Activated T-cell treated with anti-CD3 and anti-CD28 coated beads for 1 hour (primary cell): ENCODE data around the gene CERK.

ENCODE experiments used
- DNase-seq: peaks from one replicate; pipeline ENCODE4 v3.0.0-alpha.2; 2020; ENCODE audit warnings: low read depth

Gene CERK

GRCh38 chr22:46699091-46699490 lies 39.0 kb downstream of the CERK start:
- DNase-seq, result no peak

- DNase-seq, result no peak
These were observed 40.1 kb downstream of the CERK start for GRCh38 chr22:46697811-46698515.

DNA sequence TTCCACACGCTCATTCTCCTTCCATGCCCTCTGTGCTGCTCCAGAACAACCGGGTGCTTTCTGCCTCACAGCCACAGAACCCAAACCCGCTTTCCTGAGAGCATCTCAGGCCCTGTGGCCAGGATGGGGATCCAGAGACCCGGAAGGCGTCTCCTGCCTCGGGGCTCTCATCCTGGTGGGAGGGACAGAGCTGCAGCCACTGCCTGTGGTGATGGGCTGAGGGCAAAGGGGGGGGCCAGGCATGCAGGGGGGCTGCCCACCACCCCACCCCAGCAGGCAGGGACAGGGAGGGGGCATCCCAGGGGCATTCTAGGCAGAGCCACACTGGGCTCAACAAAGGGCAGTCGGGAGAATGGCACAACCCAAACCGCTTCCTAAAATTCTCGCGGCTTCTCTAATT lies 41.4 kb downstream of the CERK start:
- DNase-seq, result no peak

DNA sequence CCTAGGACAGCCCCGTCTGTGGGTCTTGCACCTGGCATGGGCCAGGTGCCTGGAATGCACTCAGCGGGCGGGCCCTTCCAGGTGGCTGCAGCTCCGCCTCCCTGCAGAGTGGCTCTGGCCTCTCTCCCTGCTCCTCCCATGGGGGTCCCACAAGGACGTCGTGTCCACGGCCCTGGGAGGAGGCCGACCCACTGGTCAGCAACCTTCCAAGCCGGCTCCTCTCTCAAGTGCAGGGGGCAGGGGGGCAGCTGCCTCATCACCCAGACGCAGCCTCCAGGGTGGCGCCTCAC lies 41.9 kb downstream of the CERK start:
- DNase-seq, result no peak

- no peak for DNase-seq
These were observed 42.5 kb downstream of the CERK start for GRCh38 chr22:46695346-46696228.

GRCh38 chr22:46694416-46695170 lies 43.5 kb downstream of the CERK start:
- DNase-seq, result no peak

DNA sequence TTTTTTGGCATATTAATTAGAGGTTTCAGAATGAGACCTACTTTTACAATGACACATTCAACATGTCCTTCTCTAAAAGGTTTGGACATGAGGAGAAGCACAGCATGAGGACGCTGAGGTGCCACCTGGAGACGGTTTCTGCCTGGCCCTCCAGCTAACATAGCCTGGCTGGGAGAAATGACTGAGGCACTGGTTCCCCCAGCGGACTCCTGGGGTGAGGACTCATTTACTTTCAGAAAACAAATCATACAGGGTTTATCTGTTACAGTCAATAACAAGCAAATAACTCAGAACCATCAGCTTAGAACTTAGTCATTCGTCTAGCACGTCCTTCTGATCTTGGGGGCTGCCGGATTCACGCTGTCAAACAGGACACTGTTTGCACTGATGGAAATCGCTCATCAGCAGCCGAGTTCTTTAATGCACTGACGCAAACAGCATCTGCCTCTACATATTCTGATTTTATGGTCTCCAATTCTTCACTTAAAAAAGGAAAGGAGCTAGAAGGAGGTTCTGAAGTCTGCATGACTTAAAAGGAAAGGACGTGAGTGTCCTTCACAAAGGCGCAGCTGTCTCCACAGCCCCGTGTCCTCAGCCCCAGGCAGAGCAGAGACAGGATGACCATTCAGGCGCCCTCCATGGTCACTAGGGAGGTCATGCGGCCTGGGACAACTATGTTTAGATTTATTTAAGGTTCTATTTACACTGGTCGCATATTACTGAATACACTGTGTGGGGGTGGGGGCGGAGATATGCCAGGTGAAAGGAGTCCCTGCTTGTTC lies 44.2 kb downstream of the CERK start:
- DNase-seq, result no peak

DNA sequence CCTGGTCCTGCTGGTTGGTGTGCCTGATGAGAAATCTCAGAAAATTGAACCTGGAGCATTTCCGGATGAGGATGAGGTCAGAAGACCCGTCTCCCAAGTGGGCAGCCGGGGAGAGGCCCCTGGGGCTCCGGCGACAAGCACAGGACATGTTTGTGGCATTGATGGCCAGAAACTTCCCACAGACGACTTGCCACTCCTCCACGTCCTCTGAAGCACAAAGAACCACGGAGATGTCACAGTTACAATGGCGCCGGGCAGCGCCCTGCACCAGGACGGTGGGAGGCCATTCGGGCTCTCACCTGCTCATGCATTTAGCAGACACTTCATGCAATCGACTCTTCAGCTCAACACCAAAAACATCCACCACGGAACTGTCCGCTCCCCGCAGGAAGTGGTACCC lies 46.5 kb downstream of the CERK start:
- no peak for DNase-seq

DNA sequence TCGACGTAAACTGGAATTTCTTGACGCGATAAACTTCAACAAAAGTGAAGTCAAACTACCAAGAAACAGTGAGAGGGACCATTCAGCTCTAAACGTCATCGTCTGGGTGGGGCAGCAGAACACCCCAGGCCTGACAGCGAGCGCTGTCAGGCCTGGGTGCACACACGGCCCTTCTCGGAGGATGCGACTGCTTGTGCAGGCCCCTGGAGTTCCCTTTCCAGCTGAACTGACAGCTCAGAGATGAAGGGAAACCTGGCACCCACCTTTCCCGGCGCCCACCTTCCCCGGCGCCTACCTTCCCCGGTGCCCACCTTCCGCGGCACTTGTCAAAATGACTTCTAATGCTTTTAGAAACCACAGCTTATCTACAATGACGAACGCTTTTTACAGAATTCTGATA lies 47.9 kb downstream of the CERK start:
- DNase-seq, result no peak

DNA sequence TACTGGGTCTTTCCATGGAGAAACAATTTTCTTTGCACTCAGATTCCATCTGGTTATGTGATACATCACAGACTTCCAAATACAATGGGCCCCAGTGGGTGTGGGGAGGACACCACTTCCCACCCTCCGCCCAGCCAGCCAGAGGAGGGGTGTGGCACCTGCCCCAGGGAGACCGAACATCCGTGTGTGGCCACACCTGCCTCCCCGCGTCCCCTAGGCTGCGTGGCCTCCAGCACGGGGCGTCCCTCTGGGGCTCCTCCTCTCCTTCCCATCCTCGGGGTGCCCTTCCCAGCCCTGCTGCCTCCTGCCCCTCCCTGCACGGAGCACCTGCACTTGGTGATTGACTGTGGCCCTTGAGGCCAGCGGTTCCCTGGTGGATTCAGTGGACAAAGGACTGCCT lies 49.1 kb downstream of the CERK start:
- DNase-seq, result no peak

DNA sequence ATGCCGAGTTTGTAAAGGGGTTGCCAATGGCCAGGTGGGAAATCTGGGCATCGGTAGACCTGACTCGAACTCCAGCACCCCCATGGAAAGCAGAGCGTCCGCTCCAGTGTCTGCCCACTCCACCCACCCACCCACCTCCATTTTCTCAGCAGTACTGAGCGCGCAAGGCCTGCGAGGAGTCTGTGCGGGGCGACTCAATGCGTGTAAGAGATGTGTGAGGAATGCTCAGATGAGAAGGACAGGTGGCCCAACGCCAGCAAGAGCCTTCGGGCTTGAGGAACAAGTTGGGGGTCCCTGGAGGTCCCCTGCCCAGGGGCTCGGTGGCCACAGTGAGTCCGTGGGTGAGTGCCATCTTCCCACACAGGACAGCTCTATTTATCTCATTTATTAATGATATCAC lies 50.6 kb downstream of the CERK start:
- no peak for DNase-seq

DNA sequence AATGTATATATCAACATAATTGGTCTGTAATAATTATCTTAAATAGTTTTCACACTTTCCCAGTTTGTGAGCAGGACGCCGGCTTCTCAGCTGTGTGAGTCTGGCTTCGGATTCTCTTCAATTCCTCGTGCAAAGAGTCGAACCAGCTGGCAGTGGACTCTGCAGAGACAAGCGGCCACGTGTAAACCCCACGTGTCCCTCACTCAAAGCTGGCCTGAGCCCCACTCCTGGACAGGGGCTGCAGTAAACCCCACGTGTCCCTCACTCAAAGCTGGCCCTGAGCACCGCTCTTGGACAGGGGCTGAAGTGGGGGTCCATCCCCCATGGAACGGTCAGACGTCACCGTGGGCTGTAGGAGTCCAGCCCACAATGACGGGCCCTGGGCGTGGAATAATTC lies 51.0 kb downstream of the CERK start:
- no peak for DNase-seq

DNA sequence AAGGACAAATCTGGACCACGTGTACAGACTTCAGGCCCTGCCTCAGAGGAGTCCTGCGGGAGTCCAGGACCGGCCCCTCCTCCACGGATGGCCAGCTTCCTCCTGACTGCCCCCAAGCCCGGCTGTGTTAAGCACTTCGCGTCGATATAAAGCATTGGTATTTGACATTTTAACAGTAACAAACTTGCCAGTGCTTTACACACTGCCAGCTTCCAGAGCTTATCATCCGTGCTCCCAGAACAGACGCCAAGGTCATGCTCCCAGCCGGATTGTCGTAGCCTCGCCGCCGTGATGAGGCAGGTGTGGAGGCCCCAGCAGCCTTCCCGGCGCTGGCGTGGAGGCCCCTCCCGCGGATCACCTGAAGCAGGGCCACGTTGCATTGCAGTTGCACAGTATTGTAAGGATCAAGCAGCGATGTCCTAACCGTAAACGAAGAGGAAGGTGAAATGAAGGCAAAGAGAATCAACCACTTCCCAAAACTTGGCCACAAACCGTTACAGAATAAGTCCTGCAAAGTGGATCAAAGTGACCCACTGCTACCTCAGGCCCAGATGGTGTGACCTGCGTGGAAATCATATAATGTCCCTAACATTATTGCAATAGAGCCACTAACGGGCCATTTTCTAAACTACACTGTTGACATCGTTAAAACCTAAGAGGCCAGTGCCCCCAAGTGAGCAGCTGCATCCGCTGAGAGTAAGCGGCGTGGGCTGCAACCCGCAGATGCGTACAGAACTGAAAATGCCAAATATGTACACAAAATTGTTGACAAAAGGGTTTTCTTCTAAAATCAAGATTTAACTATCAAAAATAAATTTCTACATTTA lies 51.6 kb downstream of the CERK start:
- no peak for DNase-seq

DNA sequence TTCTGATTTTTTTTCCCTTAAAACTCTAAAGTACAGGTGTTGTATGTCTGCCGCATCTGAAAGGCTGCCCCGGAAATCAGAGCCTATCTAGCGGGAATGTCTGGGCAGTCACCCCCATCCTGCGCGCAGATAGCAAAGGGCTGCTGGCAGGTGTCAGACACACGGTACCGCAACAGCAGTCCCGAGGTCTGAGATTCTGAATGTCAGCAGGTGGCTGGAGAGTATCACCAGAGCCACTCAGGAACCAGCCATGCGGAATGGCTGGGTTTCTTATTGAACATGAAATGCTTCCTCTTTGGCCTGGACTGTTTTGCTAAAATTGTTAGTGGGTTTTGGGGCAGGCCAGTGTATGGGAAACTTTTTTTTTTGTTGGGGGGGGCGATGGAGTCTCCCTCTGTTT lies 53.3 kb downstream of the CERK start:
- DNase-seq, result no peak

GRCh38 chr22:46682011-46682731 lies 55.9 kb downstream of the CERK start:
- no peak for DNase-seq

GRCh38 chr22:46681010-46681409 lies 57.0 kb downstream of the CERK start:
- no peak for DNase-seq

DNA sequence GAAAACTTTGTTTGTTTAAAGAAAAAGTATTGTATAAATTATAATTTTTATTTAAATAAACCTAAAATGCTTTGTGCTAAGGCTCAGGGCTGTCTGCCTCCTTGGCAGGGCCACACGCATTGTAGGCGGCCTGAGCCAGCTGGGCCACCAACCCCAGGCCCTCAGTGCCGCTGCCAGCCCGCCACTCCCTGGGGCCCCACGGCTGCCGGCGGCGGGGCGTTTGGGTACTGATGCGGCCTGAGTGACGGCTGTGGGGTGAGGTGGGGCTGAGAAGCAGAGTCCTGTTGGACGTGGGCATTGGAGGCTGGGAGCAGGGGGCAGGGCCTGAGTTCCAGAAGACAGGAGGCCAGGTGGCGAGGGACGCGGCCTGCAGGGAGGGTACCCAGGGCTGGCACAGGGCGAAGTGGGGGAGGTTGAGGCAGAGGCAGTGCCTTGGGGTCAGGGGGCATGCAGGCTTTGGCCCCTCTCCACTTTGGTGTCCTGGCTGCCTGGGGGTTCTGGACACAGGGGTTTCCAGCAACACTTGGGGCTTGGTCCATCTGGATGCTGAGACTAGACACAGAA lies 58.3 kb downstream of the CERK start:
- no peak for DNase-seq

DNA sequence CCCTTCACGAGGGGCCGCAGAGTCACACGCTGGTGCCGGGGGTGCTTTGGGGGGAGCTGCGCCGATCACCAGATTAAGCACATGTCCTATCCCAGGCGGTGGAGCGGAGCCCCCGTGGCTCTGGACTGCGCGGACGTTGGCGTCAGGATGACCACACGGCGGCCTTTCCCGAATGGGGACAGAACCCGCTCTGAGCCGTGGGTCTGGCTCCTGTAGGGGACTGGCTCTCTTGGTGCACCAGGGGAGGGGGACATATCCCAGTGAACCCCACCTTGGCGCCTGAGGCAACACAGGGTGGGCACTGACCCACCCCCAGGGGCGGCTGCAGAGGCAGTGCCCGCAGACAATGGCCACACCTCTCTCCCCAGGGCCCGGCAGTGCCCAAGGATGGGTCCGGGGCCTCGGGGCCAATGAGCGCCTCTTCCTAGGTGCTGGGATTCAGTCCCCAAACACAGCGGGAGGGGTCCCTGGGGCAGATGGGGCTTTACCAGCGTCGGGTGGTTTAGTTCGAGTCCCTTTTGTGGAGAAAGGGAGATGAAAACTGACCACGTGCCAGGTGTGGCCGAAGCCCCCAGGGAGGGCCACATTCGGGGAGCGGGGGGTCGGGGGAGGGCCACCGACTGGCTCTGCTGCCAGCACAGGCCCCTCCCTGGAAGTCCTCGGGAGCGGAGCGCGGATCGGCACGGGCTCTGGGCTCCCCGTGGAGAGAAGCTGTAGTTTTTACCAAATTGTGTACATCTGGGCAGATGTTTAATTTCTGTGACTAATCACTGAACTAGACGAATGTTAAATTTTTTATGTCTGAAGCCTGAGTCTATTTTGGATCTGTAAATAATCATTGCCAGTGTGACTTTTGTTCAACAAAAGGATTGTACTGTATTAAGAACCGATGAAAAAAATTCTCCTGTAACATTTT lies 59.0 kb downstream of the CERK start:
- DNase-seq, result no peak

DNA sequence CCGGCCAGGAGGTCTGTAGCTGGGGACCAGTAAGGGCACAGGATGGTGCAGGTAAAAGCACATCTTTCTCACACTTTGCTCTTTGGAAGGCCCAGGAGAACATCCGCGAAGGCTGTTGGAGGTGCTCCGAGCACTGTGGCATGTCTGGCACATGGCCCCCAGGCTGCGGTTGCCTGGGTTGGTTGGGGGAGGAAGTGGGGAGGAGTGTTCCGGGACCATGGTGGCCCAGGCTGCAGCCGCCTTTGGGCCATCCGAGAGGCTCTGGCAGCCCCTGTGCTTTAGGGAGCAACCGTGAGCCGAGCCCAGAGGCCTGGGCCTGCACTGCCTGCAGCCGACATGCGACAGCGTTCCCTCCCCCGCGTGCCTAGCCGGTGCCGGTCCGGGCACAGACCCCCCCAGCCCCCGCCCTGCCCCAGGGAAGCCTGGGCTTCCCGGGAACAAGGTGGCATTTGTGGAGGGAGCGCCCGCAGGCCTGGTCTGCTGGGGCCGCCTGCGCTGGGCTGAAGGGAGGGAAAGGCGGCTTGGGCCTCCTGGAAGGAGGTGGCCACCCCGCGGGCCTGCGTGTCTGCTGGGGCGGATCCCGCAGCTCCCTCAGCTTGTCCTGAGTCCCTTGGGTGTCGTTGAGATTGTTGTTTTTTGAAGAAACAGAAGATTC lies 59.9 kb downstream of the CERK start:
- no peak for DNase-seq
